NCI-H2107 (cell line): ENCODE data around the gene CA7.
"Not testable (repeated sequence)": the region's sequence is repeated elsewhere in the genome, so short reads cannot be mapped to it uniquely, and the experiment has no call there.

Source experiments
- DNase-seq: peaks from one replicate; lab custom pipeline; 2025; lab: John Stamatoyannopoulos, UW

Gene CA7

GRCh38 chr16:66846831-66847230 lies 2.6 kb downstream of the CA7 start:
- DNase-seq: no peak

- no peak for DNase-seq
Measured at GRCh38 chr16:66847533-66848067, 3.4 kb downstream of the CA7 start.

- no peak for DNase-seq
Measured at GRCh38 chr16:66848172-66848571, 4.0 kb downstream of the CA7 start.

GRCh38 chr16:66849021-66849420 lies 4.8 kb downstream of the CA7 start:
- DNase-seq: no peak

GRCh38 chr16:66849549-66849948 lies 5.3 kb downstream of the CA7 start:
- DNase-seq: no peak

- DNase-seq: no peak
Measured at GRCh38 chr16:66850115-66850815, 6.1 kb downstream of the CA7 start.

GRCh38 chr16:66851166-66851964 lies 7.2 kb downstream of the CA7 start:
- no peak for DNase-seq

- DNase-seq: no peak
Measured at GRCh38 chr16:66853261-66854139, 9.3 kb downstream of the CA7 start.

GRCh38 chr16:66856184-66856730 lies 12.0 kb downstream of the CA7 start:
- DNase-seq: no peak

GRCh38 chr16:66856801-66857200 lies 12.6 kb downstream of the CA7 start:
- no peak for DNase-seq

- no peak for DNase-seq
Measured at GRCh38 chr16:66857437-66857836, 13.2 kb downstream of the CA7 start.

GRCh38 chr16:66858740-66859396 lies 14.7 kb downstream of the CA7 start:
- no peak for DNase-seq

- no peak for DNase-seq
Measured at GRCh38 chr16:66859397-66860068, 15.3 kb downstream of the CA7 start.

- DNase-seq: no peak
Measured at GRCh38 chr16:66862023-66862520, 17.9 kb downstream of the CA7 start.

GRCh38 chr16:66863707-66864106 lies 19.5 kb downstream of the CA7 start:
- no peak for DNase-seq

GRCh38 chr16:66869424-66869823 lies 25.2 kb downstream of the CA7 start:
- DNase-seq: no peak

- not testable (repeated sequence) for DNase-seq
Measured at GRCh38 chr16:66871363-66871762, 27.1 kb downstream of the CA7 start.

- no peak for DNase-seq
Measured at GRCh38 chr16:66871840-66872239, 27.6 kb downstream of the CA7 start.

GRCh38 chr16:66872559-66872942 lies 28.3 kb downstream of the CA7 start:
- DNase-seq: no peak

- peak; percentile 43 for DNase-seq
Measured at GRCh38 chr16:66872943-66873684, 28.9 kb downstream of the CA7 start.
